Eye (tissue), 1 donor: ENCODE data around the gene TMEM156.
"Not testable (repeated sequence)": the region's sequence is repeated elsewhere in the genome, so short reads cannot be mapped to it uniquely, and the experiment has no call there.

Source experiments
- DNase-seq: peaks from one replicate; pipeline ENCODE4 v3.0.0-alpha.2; 2015

Gene TMEM156

DNA sequence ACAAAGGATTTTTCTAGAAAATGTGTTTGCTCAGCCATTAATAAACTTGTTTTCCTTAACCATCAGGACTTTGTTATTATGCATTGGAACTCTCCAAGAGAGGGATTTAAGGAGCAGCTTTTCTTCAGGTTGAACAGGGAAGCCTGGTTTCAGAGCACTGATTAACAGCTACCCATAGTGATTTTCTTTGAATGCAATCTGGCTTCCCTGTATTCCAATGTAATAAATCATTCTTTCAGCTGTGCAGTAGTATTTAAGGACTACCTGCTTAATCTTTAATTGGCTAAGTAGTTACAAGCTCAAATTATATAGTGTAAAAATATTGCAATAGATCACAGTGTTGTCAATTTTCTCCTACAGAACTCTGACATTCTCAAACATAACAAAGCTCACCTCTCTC lies 77.5 kb downstream of the TMEM156 start:
- DNase-seq: no peak

DNA sequence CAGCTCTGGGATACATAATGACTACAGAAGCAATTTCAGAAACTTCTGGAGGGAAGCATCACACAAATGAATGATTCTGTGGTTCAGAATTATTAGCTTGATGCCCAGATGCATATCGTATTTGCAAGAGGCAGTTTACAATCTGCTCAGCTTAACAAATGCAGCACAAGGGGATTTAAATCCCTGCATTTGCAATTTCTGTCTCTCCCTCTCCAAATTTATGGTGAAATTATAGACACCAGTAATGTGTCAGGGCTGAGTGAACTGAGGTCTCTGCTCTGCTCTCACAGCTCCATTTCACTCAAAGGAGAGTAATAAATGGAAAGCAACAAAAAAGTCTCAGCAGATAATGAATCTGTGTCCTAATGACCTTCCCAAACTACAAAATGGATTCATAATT lies 80.2 kb downstream of the TMEM156 start:
- no peak for DNase-seq

DNA sequence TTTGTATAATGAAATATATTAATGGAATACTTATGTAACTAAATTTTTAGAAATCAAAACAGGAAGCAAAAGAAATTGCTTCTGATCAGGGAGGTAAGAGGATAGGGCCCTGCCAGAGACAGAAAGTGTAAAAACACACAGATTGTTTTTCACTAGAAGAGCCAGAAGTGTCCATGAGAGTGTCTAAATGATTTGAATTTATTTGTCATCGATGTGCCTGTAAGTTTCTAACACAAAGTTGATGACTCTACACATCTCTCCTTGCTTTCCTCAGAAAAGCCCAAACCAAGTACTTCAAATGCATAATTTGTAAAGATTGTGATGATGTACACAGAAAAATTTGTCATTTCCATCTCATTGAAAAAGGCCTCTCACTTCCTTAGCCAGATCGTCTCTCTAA lies 80.6 kb downstream of the TMEM156 start:
- DNase-seq: no peak

DNA sequence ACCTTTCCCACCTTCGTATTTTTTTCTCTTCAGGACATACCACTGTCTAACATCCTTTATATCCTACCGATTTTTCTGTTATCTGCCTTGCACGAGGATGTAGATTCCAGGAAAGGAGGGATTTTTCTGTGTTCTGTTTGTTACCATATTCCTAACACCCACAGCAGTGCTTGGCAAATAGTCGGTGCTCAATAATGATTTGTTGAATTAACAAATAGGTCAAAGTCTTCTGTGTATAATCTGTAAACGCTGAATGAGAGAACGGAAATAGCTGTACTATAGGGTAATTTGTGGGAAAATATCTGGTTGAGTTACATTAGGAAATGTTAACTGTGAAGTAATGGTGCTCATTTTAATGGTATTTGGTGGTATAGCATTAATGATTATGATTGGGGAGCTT lies 81.5 kb downstream of the TMEM156 start:
- DNase-seq: no peak

DNA sequence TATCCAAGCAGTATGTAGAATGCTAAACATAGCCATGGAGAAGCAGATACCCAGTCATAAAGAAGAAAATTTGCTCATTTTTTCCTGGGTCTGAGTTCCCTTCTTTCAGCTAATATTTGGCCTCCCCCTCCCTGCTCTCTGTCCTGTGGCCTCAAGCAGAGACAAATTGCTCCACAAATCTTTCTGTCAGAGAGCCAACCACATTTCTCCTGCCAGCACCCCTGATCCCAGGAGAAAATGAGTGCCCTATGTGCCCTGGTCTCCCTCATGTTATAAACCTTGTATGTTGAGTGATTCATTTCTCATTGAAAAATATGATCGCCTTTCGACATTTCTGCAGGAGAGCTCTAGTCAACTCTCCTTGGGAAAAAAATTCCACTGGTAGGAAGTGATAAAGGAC lies 82.0 kb downstream of the TMEM156 start:
- no peak for DNase-seq

DNA sequence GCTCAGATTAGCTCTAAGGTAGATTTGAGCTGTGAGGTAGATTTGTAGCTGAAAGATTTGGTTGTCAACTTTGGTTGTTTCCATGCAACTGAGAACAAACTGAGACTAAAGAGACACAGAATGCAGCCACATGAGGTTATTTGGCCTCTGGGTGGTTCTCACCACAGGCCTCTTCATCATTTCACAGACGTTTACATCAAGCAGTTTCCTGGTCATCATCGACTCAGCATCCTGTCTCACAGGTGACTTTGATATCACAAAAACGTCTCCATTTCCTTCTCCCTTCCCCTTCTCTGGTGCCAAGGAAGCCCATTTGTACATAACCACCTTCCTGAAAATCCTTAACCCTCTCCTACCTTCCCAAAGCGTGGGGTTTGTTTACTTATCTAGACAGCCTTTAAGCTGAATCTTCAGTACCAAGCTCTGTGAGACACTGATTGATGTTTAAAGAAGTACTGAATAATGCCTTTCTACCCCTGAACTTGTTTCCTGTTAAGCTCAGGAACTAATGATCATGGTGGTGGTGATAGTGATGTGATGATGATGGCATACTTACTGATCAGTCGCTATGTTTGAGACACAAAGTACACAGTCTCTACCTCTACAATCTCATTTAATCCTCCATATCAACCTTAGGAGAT lies 82.7 kb downstream of the TMEM156 start:
- DNase-seq: no peak

DNA sequence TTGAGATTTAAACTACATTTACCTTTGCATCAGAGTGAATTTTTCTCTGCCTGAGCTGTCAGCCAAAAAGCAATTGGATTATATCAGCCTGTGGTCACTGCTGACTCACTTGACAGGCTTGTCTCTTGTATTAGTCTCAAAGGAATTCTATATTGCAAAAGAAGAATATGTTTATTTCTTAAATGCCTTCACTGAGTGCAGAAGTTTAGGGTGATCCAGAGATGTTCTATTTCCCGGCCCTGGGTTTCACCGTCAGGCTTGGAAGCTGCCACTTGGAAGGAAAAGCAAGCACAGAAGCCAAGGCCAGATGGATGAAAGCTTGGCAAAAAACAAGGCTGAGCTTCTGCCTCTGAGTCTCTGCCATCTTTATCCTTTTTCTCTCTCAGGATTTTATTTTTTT lies 83.7 kb downstream of the TMEM156 start:
- DNase-seq: peak; percentile 33

DNA sequence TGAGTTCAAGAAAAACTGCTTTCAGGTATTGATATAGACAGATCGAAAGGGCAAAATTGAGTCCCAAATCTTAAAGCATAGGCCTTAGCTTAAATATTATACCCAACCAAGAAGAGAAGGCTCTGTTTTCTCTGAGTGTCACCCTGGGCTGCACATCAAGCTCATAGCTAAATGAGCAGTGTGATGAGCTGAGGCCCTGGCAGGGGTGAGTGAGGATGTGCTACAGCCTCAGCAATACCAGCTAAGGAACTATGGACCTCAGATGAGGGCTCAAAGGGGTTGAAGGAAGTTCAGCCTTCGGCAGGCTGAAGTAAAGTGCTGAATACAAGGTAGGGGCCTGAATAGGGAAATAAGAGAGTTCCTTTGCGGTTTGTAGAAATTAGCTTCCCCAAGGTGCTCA lies 85.3 kb downstream of the TMEM156 start:
- DNase-seq: peak; percentile 39

DNA sequence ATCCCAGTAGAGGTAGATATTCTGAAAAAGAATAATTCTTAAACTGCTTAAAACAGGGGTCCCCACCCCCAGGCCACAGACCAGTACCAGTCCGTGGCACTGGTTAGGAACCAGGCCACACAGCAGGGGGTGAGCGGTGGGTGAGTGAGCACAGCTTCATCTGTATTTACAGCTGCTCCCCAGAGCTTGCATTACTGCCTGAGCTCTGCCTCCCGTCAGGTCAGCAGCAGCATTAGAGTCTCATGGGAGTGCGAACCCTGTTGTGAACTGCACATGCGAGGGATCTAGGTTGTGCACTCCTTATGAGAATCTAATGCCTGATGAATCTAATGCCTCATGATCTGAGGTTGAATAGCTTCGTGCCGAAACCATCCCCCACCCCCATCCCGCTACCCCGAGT lies 87.8 kb downstream of the TMEM156 start:
- DNase-seq: peak; percentile 45

DNA sequence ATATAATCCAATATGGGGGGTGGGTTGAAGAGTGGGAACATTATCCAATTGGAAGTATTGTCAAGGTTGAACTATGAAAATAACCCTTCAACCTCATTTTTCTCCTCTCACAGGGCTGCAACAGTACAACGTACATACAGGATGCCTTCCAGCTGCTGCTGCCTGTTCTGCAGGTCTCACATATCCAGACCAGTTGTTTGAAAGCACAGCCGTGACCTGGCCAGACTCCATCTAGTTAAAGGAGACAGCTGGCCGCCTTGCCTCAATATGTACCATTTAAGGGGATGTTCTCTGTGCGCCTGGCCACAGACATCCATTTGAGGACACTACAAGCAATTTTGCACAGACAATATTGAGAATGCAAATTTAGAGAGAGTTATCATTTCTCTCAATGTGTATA lies 88.9 kb downstream of the TMEM156 start:
- peak; percentile 42 for DNase-seq

DNA sequence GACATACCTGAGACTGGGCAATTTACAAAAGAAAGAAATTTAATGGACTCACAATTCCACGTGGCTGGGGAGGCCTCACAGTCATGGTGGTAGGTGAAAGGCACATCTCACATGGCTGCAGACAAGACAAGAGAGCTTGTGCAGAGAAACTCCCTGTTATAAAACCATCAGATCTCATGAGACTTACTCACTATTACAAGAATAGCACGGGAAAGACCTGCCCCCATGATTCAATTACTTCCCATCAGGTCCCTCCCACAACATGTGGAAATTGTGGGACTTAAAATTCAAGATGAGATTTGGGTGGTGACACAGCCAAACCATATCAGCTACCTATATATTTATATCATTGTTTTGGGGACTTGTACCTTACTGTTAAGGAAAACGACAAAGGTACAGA lies 90.3 kb downstream of the TMEM156 start:
- not testable (repeated sequence) for DNase-seq

DNA sequence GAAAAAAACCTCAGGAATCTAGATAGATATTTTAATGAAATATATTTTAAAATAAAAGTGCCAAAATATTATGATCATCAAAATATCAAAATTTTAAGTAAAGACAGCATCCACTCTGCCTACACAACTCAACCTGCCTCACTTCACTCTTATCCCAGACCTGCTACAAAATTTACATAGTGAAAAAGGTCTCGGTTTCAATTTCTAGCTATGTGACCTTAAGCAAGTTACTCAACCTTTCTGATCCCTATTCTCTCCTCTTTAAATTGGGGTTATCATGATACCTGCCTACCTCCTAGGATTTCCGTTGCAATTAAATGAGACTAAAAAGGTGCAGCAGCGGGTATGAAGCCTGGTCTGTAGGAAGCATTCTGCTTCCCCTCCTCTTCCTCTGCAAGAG lies 91.7 kb downstream of the TMEM156 start:
- no peak for DNase-seq

DNA sequence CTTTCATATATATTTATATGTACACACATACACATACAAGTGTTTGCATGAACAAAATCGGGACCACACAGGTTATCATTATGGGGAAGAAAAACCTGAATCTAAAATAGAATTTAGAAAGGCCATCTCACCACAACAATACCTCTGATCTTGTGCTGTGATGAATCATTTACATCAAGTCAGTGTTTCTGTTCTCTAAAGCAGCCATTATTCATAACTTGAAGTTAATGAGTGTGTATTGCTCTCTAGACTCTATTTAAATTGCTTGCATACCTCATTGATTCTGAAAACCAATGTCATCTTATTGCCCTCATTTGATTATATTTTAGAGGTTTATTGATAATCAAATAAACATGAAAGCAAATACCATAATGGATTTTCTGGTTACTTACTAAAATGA lies 93.0 kb downstream of the TMEM156 start:
- no peak for DNase-seq

DNA sequence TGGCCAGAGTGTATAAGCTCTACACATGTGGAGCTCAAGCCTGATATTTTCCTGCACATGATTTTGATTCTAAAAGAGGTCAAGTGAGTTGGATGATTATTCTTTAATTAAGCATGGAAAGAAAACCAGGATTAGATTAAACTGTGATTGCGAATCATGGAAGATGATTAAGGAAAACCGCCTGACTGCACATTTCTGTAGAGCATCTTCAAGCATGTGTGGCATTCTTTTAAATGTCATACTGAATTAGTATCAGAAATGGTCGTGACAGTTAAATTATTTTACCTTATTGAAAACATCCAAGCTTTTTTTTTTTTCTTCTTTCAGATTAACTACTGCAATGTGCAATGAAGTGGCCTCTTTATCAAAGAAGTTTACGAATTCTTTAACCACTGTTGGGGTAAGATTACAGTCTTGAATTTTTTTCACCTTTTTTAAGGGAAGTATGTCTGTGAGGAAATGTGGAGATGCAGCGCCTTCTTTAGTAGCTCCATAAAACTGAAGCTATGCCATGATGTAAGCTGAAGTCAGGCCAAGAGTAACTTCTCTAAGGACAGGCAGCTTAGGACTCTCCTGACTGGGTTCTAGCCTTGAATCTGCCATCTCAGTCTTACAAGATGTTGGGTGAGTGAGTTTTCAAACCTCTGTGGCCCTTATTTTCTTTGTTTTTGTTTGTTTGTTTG lies 96.7 kb downstream of the TMEM156 start:
- peak; percentile 84 for DNase-seq

DNA sequence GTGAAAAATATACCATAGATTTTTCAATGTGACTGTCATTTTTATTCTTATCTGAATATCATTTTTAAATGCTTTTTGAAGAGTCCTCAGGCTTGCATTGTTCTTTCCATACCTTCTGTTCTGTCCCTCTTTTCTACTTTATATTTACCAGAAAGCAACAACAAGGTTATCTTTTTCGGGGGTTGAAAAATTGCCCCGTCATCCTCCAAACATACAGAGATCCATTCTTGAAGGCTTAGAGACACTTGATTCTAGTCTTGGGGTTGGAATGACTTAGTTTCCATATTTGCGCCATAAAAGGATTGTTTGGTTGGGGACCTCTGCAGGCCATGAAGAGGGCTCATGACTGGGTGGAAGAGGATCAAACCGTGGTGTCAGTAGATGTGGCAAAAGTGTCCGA lies 101.1 kb downstream of the TMEM156 start:
- DNase-seq: no peak

DNA sequence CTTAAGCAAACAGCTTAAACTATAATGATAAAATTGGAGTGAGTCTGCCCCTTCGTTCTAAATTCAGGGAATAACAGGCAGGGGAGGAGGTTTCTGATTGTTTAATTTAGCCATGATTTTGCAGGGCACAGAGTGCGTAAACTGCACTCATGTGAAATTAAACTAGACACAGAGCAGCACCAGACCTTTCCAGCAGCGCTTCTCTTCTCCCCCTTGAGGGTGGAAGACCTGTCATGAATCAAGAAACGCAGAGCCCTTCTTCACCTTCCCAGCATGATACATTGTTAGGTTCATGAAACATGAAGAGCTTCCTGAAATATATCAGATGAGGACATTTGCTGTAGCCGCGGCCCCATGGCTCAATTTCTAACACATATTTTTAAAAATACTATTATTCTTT lies 101.5 kb downstream of the TMEM156 start:
- peak; percentile 36 for DNase-seq

DNA sequence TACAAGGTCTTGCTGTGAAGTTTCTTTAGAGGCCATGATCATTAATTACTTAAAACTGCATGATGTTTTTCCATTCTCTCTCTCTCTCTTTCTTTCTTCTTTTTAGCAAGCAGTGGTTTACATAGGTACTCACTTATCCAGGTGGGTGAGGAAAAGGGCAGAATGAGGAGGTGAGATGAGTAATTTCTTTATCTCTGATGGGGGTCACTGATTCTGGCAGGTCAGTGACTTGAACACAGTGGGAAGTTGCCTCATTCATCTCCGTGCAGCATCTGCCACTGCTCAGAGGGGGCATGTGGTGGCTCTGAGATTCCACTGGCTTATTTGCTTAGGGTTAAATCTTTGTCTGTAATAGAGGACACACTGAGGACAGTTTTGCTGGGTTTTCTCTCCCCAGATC lies 102.0 kb downstream of the TMEM156 start:
- DNase-seq: no peak

DNA sequence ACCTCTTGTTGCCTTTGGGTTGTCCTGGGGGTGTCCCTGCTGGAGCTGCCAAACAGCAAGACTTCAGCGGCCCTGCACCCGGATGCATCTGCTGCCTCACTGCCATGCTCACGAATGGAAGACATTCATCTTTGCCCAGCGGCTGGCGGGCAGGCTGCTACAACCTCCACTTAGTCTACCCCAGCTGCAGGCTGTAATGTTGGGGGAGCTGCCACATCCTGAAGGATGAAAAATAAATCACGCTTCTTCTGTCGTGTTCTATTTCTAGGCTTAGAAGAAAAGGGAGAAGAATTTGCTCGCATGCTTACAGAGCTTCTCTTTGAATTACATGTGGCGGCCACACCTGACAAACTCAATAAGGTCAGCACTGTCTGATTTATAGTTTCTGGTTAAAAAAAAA lies 103.2 kb downstream of the TMEM156 start:
- no peak for DNase-seq

DNA sequence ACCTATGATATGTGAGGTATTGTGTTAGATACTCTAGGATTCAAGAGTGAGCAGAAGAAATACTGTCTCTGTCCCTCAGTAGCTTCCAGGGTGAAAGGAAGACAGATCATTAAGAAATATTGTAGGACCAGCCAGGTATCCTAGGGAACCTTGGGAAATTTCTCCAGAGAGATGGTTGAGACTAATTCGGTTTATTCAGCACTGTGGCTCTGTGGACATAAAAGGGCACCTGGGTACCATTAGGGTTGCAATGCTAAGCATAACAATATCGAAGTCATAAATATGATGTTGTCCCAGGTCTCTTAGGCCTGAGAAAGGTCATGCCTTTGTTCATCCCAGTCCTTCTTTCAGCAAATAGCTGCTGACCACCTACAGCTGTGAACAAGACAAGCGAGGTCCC lies 103.6 kb downstream of the TMEM156 start:
- DNase-seq: no peak

DNA sequence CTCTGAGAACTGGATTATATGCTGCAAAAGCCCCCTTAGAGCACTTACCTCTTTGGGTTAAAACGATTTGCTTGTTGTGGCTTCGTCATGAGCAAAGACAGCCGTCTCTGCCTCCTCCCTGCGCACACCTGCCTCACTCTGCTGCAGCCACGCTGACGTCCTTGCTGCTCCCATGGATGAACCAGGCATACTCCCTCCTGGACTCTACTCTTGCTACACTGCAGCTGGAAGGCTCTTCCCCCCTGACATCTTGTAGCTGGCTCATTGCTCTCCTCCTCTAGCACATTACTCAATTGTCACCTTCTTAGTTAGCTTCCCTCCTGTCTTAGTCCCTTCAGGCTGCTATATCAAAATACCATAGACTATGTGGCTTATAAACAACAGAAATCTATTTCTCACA lies 105.3 kb downstream of the TMEM156 start:
- DNase-seq: no peak

DNA sequence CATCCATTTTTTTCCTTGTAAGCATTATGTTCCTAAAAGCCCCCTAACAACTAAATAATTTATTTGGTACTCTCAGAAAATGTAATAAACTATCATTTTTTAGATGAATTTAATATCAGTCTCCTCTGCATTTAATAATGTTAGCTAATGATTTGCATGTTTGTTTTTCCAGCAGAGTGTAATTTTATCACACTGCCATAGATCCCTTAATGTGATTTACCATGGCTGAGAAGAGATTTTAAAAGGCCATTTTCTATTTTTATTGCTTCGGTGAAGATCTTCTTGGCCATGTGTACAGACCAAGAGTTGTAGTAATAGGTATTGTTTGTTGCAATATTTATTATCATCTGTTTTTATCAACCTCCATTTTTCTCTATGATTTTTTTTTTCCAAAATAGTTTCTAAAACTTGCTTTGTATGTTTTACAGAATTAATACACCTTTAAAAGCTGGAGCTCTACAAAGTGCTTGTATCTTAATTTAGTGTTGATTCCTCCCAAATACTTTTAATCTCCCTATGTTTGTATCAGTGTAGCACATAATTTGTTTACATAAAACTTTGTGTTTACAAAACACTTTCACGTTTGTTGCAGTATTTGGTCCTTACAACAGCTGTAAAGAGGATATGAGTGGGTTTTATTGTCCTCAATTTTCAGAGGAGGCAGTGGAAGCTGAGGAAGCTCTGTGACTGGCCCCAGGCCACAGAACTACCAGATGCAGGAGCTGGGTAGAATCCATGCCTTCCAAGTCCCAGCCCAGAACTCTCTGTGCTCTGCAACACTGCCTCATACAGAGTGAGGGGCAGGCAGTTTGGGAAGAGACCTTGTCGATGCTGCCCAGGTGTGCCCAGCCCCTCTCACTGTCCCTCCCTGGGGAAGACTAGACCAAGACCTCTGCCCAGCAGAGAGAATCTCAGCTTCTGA lies 106.5 kb downstream of the TMEM156 start:
- no peak for DNase-seq

DNA sequence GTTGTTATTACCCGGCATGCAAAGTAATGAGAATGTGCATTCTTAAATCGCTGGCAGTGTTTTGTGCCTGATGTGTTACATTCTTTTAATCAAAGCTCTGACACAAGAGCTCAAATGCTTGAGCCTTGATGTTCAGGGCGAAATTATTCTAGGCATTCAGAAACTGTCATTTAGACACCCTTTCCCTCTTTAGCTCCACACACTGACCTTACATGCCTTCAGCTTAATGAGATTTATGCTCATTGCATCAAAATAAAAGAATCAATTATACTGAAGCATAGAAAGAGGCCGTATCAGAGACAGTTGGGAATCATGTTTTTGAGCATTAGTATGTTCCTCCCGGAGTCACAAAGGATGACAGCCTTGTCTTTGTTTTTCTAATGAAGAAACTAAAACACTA lies 107.9 kb downstream of the TMEM156 start:
- peak; percentile 61 for DNase-seq

DNA sequence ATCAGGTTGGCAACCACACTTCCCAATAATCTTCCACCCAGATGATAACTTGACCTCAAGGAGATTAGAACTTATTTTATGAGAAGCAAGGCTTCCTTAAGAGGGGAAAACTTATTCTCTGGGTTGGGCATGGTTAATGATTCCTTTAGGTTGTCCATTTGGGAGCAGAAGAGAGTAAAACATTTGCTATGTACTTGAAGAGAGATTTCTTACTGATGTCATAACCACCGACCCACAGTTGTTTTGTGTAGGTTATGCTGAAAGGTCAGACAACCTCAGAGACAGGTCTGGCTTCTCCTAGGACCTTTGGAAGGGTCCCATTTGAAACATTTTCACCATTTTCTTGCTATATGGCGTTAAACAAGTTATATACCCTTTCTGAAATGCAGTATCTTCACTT lies 108.5 kb downstream of the TMEM156 start:
- no peak for DNase-seq

DNA sequence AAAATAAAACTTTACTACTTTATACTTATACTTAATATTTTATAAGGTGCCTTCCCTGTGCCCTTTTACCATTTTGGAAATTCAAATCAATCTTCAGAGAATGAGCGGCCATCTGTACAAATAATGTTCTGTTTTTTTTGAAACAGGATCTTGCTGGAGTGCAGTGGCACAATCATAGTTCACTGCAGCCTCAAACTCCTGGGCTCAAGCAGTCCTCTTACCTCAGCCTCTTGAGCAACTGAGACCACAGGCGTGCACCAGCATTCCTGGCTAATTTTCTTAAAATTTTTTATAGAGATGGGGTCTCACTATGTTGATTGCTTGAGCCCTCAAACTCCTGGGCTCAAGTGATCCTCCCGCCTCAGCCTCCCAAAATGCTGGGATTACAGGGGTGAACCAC lies 111.1 kb downstream of the TMEM156 start:
- DNase-seq: no peak
